DND-41 (cell line): ENCODE results near the gene TNFRSF12A.
A peak's percentile ranks its signal among the peaks of the same experiment; 100 is the strongest.
"Not testable (repeated sequence)": the region's sequence is repeated elsewhere in the genome, so short reads cannot be mapped to it uniquely, and the experiment has no call there.

ENCODE experiments used
- ATAC-seq: fragments of 200-7000 bp; cut with Tn5 transposase; 3 replicates; pipeline ENCODE4 v1.9.1; 2021; ENCODE audit warnings: low read depth; ENCODE audit not compliant: insufficient read depth
- DNase-seq: peaks from one replicate; pipeline ENCODE4 v3.0.0-alpha.2; 2020
- H2AFZ ChIP-seq: 2 replicates; pipeline ENCODE4 v1.6.0; 2012; ENCODE audit warnings: low read depth, low read length
- H3K27ac ChIP-seq: 2 replicates; pipeline ENCODE4 v1.5.1; 2012; ENCODE audit warnings: low read length, inconsistent platforms
- H3K27me3 ChIP-seq: fragments of 200-600 bp; sonication (generic); 2 replicates; pipeline ENCODE4 v1.6.0; 2012; ENCODE audit warnings: low read length, mild to moderate bottlenecking, inconsistent platforms; ENCODE audit not compliant: insufficient read depth, poor library complexity
- H3K36me3 ChIP-seq: 2 replicates; pipeline ENCODE4 v1.5.1; 2012; ENCODE audit warnings: low read length, inconsistent platforms; ENCODE audit not compliant: insufficient read depth
- H3K4me1 ChIP-seq: 2 replicates; pipeline ENCODE4 v1.5.1; 2012; ENCODE audit warnings: mild to moderate bottlenecking, low read length; ENCODE audit not compliant: insufficient read depth
- H3K4me2 ChIP-seq: 2 replicates; pipeline ENCODE4 v1.6.0; 2012; ENCODE audit warnings: mild to moderate bottlenecking, moderate library complexity, low read length, inconsistent platforms; ENCODE audit not compliant: insufficient read depth
- H3K4me3 ChIP-seq, 2 experiments: fragments of 200-600 bp in 1 of 2; shearing (Covaris generic) in 1 of 2; 2 replicates each; pipeline ENCODE4 v1.5.1; 2012 to 2016; ENCODE audit warnings: inconsistent platforms in 2 of 2, low read length in 2 of 2, mild to moderate bottlenecking in 2 of 2, low read depth in 1 of 2, moderate library complexity in 1 of 2
- H3K79me2 ChIP-seq: 2 replicates; pipeline ENCODE4 v1.6.0; 2012; ENCODE audit warnings: low read length, inconsistent platforms; ENCODE audit not compliant: insufficient read depth
- H3K9ac ChIP-seq: 2 replicates; pipeline ENCODE4 v1.6.0; 2012; ENCODE audit warnings: low read depth, mild to moderate bottlenecking, inconsistent platforms, low read length, moderate library complexity
- H3K9me3 ChIP-seq: 2 replicates; pipeline ENCODE4 v1.5.1; 2012; ENCODE audit warnings: low read length, moderate library complexity, mild to moderate bottlenecking, inconsistent platforms; ENCODE audit not compliant: insufficient read depth, severe bottlenecking
- H4K20me1 ChIP-seq: 2 replicates; pipeline ENCODE4 v1.6.0; 2012; ENCODE audit warnings: low read length; ENCODE audit not compliant: insufficient read depth
- CTCF ChIP-seq: IDR thresholded peaks from 2 replicates; pipeline ENCODE4 v1.5.1; 2012; ENCODE audit warnings: borderline replicate concordance, low read length, moderate library complexity, mild to moderate bottlenecking; ENCODE audit not compliant: poor library complexity, severe bottlenecking; ENCODE audit errors: extremely low read depth
- EZH2 ChIP-seq: IDR thresholded peaks from 3 replicates; pipeline ENCODE4 v1.6.1; 2012; ENCODE audit warnings: borderline replicate concordance, low read depth, mild to moderate bottlenecking, moderate library complexity, low read length, inconsistent platforms; ENCODE audit not compliant: severe bottlenecking

Gene TNFRSF12A

GRCh38 chr16:3053330-3053710 lies 33.2 kb downstream of the TNFRSF12A start:
- not testable (repeated sequence) for DNase-seq, ATAC-seq, H2AFZ ChIP-seq, H3K4me3 ChIP-seq, H3K27me3 ChIP-seq, H3K4me2 ChIP-seq, H3K9me3 ChIP-seq
- Histone ChIP-seq H3K79me2 (peaks cover 15% of the 10 kb centered on the region), H3K27ac (peak overlapping the region; percentile 72), H3K4me1 (peaks cover 24% of the 10 kb centered on the region), H4K20me1 (peaks cover 15% of the 10 kb centered on the region; the same call in 1 of the 2 replicates), H3K9ac (peak overlapping the region; percentile 18; the same call in 1 of the 2 replicates), H3K36me3 (peaks cover 35% of the 10 kb centered on the region)
- TF ChIP-seq CTCF, result peak; percentile 18

GRCh38 chr16:3054965-3055733 lies 35.0 kb downstream of the TNFRSF12A start:
- Histone ChIP-seq H3K79me2 (peaks cover 23% of the 10 kb centered on the region), H3K36me3 (peaks cover 37% of the 10 kb centered on the region), H3K4me3 (no peak overlapping the region), H3K27me3 (no peaks in the 10 kb centered on the region), H2AFZ (no peak overlapping the region), H3K27ac (no peak overlapping the region), H3K4me2 (no peak overlapping the region), H4K20me1 (peaks cover 15% of the 10 kb centered on the region; the same call in 1 of the 2 replicates), H3K9me3 (no peaks in the 10 kb centered on the region), H3K4me1 (peaks cover 36% of the 10 kb centered on the region), H3K9ac (no peak overlapping the region)
- no peak for DNase-seq
- TF ChIP-seq CTCF, result no peak
- no peak for TF ChIP-seq EZH2
- ATAC-seq, result no peak

DNA sequence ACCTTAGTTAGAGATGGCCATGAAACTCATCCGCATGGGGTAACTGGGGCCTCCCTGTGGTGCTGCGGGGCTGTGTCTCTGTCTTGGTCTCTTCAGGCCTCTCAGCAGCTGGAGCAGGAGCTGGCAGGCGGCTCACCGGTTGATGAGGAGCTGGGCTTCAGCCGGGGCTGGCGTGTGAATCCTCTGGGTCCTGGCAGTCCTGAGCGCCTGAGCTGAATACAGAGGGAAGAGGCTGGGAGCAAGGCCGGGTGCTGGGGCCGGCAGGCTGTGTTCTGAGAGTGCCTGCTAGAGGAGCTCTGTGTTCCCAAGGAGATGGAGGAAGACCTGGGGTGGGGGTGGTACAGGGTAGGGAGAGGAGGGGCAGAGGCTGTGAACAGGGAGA lies 35.6 kb downstream of the TNFRSF12A start:
- H3K27me3 ChIP-seq, H3K27ac ChIP-seq, H2AFZ ChIP-seq, H3K4me3 ChIP-seq, H3K4me2 ChIP-seq, H3K9ac ChIP-seq, ATAC-seq, DNase-seq, H3K9me3 ChIP-seq: not testable (repeated sequence)
- Histone ChIP-seq H3K4me1 (peaks cover 39% of the 10 kb centered on the region), H3K36me3 (peaks cover 37% of the 10 kb centered on the region), H4K20me1 (peaks cover 15% of the 10 kb centered on the region; the same call in 1 of the 2 replicates), H3K79me2 (peaks cover 23% of the 10 kb centered on the region)

GRCh38 chr16:3056336-3057180 lies 36.4 kb downstream of the TNFRSF12A start:
- peak overlapping the region; percentile 83; the same call in 1 of the 2 replicates for H3K9ac ChIP-seq
- no peaks in the 10 kb centered on the region for H3K9me3 ChIP-seq
- H3K4me2 ChIP-seq, result no peak overlapping the region
- H3K36me3 ChIP-seq, result peaks cover 37% of the 10 kb centered on the region
- no peak overlapping the region for H3K4me3 ChIP-seq
- no peak overlapping the region for H2AFZ ChIP-seq
- peaks cover 39% of the 10 kb centered on the region for H3K4me1 ChIP-seq
- TF ChIP-seq EZH2 (no peak), CTCF (no peak)
- peaks cover 15% of the 10 kb centered on the region; the same call in 1 of the 2 replicates for H4K20me1 ChIP-seq
- no peaks in the 10 kb centered on the region for H3K27me3 ChIP-seq
- H3K79me2 ChIP-seq, result peaks cover 23% of the 10 kb centered on the region
- H3K27ac ChIP-seq, result no peak overlapping the region
- no peak for ATAC-seq
- no peak for DNase-seq
